ENCODE results near the gene SORCS2. TPM values are rescaled to one million over a fixed set of nuclear protein-coding genes. Genes with fewer than 3 reads are reported as not detected.
"Not testable (repeated sequence)": the region's sequence is repeated elsewhere in the genome, so short reads cannot be mapped to it uniquely, and the experiment has no call there.

The SORCS2 gene
- total RNA-seq, 1 experiment from 2014 or later, result 0.91 TPM

DNA sequence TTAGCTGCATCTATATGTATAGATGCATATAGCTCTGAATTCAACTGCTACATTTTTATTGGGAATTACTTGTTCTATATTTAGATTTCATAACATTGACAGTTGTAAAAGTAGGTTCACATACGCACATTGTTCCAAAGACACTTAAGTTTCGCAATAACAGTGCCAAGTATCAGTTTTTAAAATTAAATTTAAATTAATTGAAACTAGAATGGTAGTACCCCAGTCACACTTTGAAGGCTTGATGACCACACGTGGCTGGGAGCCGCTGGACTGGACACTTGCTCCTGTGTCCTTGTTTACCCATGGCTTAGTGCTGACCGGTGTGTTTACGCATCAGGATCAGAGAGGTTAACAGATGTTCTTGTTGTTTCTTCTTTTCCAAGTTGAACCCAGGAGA lies 383.1 kb downstream of the SORCS2 start:
- DNase-seq (ENCODE audit: low read depth), result no peak

DNA sequence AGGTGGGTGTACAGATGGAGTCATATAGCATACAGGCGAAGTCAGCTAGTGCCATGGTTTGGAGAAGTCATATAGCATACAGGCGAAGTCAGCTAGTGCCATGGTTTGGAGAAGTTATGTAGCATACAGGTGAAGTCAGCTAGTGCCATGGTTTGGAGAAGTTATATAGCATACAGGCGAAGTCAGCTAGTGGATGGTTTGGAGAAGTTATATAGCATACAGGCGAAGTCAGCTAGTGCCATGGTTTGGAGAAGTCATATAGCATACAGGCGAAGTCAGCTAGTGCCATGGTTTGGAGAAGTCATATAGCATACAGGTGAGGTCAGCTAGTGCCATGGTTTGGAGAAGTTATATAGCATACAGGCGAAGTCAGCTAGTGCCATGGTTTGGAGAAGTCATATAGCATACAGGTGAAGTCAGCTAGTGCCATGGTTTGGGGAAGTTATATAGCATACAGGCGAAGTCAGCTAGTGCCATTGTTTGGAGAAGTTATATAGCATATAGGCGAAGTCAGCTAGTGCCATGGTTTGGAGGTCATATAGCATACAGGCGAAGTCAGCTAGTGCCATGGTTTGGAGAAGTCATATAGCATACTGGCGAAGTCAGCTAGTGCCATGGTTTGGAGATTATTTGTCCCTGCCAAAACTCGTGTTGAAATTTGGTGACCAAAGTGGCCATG lies 385.2 kb downstream of the SORCS2 start:
- DNase-seq (ENCODE audit: low read depth), result not testable (repeated sequence)

DNA sequence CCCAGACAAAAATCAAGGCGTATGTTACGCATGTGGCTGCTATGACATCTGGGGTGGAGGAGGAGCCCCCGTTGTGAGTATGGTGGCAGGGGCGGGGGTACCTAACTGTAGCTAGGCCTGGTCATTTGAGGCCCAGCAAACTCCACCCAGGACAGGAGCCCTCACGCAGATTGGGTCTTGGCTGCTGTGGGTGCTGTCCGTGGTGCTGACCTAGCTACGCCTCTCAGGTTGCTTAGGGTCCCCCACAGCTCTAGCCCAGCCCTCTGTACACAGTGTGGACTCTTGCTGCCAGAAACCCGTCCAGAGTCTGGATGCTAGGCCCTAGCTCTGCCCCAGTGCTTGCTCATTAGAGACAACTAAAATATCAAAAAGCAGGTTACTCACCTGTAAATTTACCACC lies 389.1 kb downstream of the SORCS2 start:
- DNase-seq (ENCODE audit: low read depth), result peak; percentile 40

DNA sequence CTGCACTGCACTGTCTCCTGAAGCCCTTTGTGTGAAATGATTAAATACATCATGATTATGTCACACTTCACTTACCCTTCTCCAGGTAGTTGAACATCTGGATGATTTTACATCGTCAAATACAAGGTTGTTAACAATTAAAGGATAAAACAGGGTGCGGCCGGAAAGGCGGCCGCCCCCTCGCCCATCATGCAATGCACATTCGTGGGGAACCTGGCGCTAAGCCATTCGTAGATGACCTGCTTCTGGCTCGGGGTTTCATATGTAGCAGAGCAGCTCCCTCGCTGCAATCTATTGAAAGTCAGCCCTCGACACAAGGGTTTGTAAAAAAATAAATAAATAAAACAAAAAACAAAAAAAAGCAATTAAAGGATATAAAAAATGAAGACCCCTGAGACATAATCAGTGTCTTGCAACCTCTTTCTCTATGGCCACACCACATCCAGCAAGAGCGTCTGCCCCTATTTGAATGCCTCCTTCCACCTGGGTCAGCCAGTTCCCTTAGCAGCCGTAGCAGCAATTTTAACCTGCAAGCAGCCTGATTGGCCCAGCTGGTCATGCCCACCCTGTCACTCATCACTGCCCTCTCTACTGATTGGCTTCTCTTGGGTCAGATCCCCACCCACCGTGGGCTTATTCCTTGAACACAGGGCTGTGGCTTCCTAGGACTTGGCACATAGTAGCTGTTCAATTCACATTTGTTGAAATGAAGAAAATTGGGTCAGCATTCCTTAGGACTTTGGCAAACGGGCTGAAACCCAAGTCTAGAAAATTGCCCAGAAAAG lies 390.2 kb downstream of the SORCS2 start:
- DNase-seq (ENCODE audit: low read depth), result no peak

DNA sequence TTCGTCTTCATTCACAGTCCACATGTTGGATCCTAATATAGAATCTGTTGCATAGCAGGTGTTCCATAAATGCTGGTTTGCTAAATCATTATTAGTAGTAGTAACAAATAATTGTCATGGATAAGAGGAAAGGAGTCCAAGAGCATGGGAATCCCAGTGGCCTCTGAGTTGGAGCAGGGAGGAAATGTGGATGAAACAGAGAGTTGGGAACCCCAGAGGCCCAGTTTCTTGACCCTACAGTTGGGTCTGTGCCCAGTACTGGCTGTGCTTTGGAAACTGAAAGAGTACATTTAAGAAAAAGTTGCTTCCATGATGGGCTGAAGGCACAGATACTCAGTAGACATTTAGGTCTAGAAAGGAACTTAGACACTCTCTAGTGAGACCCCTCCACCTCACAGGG lies 391.8 kb downstream of the SORCS2 start:
- no peak for DNase-seq (ENCODE audit: low read depth)

DNA sequence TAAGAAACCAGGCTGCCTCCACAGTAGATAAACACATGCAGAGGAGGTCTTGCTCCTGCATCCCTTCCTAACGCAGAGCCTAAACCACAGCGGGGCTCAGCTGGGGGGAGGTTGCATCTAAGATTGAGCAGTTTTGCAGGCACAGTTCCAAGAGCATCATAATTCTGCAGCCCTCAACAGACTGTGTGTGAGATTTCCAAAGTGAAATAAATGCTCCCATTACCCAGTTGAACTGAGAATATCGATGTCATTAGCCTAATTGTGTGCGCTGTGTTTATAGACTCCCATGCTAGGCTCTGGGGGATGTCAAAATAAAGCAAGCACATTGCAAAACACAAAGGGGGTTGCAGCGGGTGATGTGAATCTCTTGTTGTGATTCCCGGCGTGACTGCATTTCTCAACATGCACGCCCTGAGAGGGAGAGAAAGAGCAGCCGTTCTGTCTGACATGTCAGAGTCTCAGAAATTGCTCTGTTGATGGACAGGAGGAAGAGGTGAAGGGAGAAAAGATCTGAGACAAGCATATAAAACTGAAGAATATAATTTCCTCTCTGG lies 392.3 kb downstream of the SORCS2 start:
- no peak for DNase-seq (ENCODE audit: low read depth)

DNA sequence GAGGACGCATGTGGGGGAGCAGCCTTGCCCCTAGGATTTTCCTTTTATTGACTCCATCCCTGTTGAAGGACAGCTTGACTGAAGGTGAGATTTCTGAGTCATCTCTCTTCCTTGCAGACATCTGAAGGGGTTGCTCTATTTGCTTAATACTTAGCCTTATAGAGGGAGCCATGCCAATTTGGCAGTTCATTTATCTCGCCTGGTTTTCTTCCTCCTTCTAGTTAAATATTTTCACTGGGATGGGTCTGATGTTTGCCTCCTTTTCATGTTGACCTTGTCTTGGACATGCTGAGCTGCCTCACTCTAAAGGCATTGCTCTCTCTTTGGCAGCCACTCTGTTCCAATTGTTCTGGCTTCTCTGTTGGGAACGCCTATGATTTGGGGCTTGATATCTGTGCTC lies 393.4 kb downstream of the SORCS2 start:
- DNase-seq (ENCODE audit: low read depth), result no peak

DNA sequence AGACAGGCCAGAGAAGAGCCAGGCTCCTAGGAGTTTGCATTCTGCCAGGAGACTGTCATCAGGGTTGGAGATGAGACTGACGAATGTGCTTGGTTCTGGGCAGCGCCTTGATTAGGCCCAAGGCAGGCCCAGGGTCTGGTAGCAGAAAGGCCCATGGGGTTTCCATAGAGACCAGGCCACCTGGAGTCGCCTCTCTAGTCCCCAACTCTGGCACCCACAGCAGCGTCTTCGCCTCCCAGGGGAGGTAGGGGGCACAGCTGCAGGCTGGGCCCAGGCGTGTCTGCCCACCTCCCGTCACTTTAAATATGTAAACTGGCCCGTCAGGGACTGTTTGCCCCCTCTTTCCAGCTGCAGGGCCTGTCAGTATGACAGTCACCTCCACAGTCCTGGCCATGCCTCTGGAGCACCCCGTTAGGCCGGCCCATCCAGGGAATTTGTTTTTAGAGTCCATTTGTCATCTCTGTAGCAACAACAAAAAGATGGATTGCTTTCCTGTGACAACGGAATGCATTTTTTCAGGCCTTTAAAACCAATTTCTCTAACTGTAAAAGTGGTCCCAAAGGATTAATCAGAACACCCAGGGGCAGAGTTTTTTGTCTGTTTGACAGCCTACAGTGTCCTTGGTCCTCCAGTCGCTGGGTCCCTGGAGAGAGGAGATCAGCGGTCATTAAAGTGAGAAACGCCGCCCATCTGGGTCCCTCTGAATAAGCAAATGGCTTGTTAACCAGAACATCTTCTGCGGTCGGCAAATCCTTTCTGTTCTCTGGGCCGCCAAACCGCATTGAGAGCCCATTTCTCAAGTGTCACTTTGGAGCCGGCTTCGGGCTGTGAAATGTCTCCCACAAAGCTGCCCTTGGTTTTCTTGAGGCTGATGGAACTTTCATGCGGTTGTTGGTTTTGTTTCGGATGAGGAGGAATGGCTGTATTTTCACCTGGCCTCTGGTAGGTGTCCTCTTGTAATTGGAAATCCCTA lies 395.4 kb downstream of the SORCS2 start:
- DNase-seq (ENCODE audit: low read depth), result no peak

DNA sequence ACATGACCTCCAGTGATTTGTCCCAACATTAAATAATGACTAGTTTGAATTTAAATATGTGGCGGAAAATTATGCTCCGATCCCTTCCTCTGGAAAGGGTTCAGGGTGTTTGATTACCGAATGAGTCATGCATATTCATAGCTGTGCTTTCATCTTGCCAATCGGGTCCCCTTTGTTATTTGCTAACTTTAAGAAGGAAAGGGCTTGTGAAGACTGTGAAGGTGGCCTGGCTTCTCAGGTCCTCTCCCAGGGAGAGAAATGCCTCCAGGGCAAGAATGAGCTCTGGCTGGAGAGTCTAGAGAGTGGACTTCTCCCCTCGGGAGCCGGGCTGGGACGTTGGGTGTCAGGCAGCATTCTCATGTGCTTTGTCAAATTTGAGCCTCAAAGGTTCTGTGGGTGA lies 397.9 kb downstream of the SORCS2 start:
- no peak for DNase-seq (ENCODE audit: low read depth)

DNA sequence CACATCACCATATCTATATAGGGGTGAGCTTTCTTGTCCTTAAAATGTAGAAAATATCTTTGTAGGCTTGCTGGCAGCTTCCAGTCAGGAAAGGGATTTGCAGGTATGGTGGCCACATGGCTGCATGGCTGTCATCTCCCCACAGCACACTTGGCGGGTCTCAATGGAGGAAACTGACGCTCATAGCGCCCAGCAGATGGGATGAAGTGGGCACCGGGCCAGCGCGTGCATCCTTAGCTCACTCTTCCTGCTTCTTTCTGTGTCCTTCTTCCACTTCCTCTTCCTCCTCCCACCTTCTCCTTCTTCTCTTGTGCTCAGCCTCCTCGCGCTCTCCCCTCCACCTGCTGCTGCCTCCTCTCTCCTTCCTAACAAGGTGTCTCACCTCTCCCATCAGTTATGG lies 398.6 kb downstream of the SORCS2 start:
- DNase-seq (ENCODE audit: low read depth), result no peak

DNA sequence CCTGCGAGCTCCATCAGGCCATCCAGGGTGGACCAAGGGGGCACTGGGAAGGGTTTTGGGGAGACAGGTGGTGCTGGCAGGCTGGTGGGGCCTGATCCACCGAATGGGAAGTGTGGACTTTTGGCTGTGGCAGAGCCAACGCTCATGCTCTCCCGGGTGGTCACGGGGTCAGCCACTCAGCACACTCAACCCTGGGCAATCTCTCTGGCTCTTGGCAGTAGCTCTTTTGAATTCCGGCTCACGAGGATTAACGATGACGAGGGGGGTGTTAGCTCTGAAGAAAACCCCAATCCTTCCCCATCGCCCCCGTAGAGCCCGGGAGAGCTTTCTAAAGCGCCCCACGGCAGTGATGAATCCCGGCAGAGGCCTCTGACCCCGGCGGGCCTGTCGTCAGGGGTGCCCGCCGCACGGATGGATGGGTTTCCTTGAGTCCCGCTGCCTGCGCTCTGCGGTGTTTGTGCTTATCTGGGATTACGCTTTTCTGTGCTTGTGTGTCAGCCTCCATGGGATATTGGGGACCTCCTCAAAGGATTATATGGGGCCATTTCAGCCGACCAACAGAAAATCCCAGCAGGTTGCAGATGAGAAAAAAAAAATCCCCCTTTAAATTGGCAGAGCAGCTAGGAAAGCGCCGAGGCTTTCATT lies 399.2 kb downstream of the SORCS2 start:
- no peak for DNase-seq (ENCODE audit: low read depth)

DNA sequence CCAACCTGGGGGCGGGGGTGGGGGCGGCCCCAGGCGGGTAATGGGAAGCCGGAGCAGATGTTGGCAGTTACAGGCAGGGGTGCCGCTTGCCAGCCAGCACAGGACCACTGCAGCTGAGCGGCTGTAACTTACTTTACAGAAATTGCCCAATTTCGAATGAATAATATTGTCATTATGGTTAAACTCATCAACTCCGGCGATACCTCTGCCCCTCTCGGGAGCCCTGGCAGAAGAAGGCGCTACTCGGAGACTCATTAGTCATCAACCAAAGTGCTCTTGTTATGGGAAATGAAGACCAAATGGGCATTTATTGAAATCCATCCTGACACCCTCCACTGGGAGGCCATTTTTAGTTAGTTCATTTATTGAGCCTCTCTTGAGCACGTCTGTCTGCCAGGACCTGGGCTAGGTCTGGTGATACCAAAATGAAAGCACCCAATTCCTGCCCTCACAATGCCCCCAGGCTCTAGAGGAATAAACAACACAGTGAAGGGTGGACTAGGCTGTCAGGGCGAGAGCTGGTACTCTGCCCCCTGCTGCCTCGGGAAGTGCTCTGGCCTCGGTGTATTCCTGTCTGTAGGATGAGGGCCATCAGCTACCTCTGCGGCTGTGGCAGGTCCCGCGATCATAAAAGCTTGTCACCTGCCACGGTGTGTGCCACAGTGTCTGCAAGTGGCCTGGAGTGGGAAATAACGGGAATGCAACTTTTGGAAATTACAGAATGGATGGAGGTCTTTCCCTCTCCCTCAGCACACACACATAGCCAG lies 401.5 kb downstream of the SORCS2 start:
- DNase-seq (ENCODE audit: low read depth), result peak; percentile 34

DNA sequence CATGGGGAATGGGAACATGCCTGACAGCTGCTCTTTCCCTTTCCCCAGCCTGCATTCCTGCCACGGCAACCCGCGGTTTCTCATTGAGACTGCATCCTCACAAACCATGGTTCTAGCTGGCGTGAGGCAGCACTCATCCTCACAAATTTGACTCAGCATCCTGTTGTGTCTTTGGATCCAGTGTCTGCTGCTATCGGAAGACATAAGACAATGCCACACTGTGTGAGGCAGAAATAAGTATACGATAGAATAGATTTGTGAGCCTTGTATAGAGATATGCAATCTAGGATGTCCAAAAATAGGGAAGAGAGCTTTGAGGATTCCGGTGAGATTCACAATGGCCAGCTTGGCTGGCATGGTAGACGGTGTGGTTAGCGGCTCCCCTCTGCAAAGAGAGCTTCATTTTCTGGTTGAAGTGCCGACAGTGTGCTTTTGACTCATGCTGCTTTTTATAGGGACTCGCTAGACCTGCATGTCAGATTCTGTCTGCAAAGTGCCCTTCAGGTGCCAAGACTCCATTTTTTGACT lies 403.7 kb downstream of the SORCS2 start:
- peak; percentile 61 for DNase-seq (ENCODE audit: low read depth)

DNA sequence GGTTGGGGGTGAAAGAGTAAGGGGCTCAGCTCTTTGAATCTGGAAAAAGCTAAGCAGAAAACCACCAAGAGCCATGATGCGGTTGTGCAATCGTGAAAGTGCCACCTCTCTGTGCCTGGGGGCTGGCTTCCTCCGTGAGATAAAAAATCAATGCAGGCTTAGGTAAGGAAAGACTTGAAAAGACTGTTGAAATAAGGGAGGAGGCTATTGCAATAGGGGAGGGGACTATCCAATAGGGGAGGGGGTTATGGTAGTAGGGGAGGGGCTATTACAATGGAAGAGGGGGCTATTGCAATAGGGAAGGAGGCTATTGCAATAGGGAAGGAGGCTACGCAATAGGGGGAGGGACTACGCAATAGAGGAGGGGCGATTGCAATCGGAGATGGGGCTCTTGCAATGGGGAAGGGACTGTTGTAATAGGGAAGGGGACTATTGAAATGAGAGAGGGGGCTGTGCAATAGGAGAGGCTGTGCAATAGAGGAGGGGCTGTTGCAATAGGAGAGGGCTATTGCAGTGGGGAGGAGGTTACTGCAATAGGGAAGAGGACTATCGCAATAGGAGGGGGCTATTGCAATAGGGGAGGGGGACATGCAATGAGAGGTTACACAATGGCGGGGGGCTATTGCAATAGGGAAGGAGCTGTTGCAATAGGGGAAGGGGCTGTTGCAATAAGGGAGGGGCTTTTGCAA lies 404.7 kb downstream of the SORCS2 start:
- DNase-seq (ENCODE audit: low read depth), result no peak

DNA sequence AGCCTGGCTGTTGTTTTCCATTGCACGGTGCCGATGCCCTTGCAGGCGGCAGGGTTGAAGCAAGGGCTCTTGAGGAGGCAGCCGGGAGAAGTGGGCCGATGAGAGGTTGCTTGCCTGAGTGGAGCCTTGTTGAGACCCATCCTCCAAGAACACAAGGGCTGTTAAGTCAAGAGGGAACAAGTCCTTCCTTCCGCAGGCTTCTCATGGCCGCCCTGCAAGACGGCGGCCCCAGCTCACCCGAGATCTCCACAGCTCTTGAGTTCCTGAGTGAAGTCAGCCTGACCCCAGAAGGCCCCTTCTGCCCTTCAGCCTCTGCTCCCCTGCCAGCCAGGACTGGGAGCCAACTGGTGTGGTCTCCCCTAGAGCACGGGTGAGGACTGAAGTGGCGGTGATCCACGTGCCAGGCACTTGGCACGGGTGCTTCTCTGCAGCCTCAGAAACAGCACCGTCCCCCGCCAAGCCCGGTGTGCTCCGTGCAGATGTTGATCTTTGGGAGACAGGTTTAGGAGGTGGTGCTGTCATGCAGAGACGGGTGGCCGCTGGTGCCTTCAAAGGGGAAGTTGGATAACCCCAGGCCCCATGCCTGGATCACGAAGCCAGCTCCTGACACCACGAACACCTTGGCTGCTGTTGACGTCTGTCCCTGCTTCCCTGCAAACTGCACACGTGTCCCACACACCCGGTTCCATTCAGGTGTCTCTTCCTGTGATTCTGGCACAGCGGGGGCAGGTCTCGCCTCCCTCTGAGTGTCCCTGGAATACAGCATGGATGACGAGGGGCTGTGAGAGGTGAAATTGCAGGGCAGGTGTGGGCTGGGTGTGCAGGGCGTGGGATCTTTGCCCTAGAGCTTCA lies 406.8 kb downstream of the SORCS2 start:
- no peak for DNase-seq (ENCODE audit: low read depth)

DNA sequence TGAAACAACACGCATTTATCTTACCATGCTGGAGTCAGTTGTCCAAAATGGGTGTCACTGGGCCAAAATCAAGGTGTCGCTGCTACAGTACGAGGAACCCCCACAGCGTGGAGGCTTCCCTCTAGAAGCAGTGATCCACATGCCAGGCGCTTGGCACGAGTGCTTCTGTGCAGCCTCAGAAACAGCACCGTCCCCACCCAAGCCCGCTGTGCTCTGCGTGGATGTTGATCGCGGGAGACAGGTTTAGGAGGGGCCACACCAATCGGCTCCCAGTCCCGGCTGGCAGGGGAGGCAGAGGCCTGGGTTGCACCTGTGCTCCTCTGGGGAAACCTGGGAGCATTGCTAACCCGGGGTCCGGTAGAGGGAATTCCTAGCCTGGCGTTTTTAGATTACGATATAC lies 407.9 kb downstream of the SORCS2 start:
- no peak for DNase-seq (ENCODE audit: low read depth)

DNA sequence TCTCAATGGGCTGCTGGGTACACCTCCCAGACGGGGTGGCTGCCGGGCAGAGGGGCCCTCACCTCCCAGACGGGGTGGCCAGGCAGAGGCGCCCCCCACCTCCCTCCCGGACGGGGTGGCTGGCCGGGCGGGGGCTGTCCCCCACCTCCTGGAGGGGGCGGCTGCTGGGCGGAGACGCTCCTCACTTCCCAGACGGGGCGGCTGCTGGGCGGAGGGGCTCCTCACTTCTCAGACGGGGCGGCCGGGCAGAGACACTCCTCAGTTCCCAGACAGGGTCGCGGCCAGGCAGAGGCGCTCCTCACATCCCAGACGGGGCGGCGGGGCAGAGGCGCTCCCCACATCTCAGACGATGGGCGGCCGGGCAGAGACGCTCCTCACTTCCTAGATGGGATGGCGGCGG lies 409.8 kb downstream of the SORCS2 start:
- DNase-seq (ENCODE audit: low read depth), result not testable (repeated sequence)

DNA sequence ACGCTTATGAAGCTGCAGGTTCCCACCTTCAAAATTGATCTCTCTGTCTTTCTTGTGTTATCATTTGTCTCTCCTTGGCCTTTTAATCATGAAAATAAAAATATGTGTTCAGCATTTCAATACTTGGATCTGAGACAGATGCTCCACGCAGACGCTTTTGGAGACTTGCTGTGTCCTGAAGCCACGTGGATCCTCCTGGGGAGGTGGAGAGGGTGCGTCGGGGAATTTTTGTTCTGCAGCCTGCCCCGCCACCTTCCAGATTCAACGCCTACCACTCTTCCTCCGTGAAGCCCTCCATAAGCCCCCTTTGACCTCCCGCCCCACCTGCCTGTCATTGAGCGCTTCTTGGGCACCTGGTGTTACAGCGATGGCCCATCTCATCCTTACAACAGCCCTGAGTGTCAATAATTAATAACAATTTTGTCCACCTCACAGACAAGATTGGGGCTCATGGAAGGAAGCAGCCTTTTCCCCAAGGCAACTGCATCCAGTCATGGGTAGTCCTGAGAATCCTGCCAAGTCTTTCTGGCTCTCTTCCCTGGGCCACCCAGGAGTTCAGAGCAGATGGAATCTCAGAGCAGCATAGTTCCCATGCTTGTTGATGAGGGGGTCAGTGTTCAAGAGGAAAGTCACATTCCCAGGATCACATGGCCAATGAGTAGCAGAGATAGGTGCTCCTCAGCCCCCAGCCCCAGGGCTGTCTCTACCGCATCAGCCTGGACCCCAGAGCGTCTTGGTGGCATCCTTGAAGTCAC lies 415.0 kb downstream of the SORCS2 start:
- no peak for DNase-seq (ENCODE audit: low read depth)
